Nephron (organoid): ENCODE results near the gene TRIM54.

ENCODE experiments used
- H3K27ac Mint-ChIP-seq, 3 experiments: 2 replicates each; pipeline ENCODE4 v1.8.0; 2020; ENCODE audit warnings: mixed read lengths in 3 of 3, mild to moderate bottlenecking in 2 of 3, moderate library complexity in 1 of 3
- H3K27me3 Mint-ChIP-seq: 2 replicates; pipeline ENCODE4 v1.8.0; 2021; ENCODE audit warnings: low read depth, mild to moderate bottlenecking, moderate library complexity, mixed read lengths
- H3K36me3 Mint-ChIP-seq: 2 replicates; pipeline ENCODE4 v1.8.0; 2020; ENCODE audit warnings: low read depth, mixed read lengths
- H3K4me1 Mint-ChIP-seq: 2 replicates; pipeline ENCODE4 v1.8.0; 2020; ENCODE audit warnings: mixed read lengths
- H3K4me3 Mint-ChIP-seq, 3 experiments: 2 replicates each; pipeline ENCODE4 v1.8.0; 2020; ENCODE audit warnings: mild to moderate bottlenecking in 3 of 3, mixed read lengths in 3 of 3, moderate library complexity in 2 of 3
- H3K9me3 Mint-ChIP-seq: 2 replicates; pipeline ENCODE4 v1.8.0; 2020; ENCODE audit warnings: mixed read lengths
- CTCF ChIP-seq, 3 experiments: fragments of 200-600 bp; sonication (generic); IDR thresholded peaks; one replicate each; pipeline ENCODE4 v1.5.0; 2021; ENCODE audit warnings: antibody characterized with exemption in 3 of 3; ENCODE audit not compliant: unreplicated experiment in 3 of 3

The TRIM54 gene

GRCh38 chr2:27261926-27262298 is 20.3 kb upstream of the TRIM54 start:
- Mint-ChIP-seq H3K4me3 (peak overlapping the region; percentile 69 to 82 (median 71)), H3K36me3 (no peaks in the 10 kb centered on the region), H3K4me1 (peaks cover 34% of the 10 kb centered on the region), H3K27ac (no peak overlapping the region), H3K27me3 (peaks cover 46% of the 10 kb centered on the region), H3K9me3 (no peaks in the 10 kb centered on the region)
- no peak for TF ChIP-seq CTCF (IDR thresholded peaks at IDR 0.05; ENCODE audit: unreplicated experiment in 3 of 3)

- no peaks in the 10 kb centered on the region for H3K9me3 Mint-ChIP-seq
- no peak within 1 kb of the TSS for H3K27ac Mint-ChIP-seq
- TF ChIP-seq CTCF (IDR thresholded peaks at IDR 0.05; ENCODE audit: unreplicated experiment in 3 of 3), result no peak
- H3K36me3 Mint-ChIP-seq, result no peaks in the 10 kb centered on the region
- peak within 1 kb of the TSS; percentile 85 to 87 (median 86) for H3K4me3 Mint-ChIP-seq
- peaks cover 34% of the 10 kb centered on the region for H3K4me1 Mint-ChIP-seq
- H3K27me3 Mint-ChIP-seq, result peaks cover 41% of the 10 kb centered on the region
These were observed 19.6 kb upstream of the TRIM54 start, which contains the start of gene SLC30A3 for GRCh38 chr2:27262379-27263286. Gene SLC30A3 (minus strand): TSS chr2:27263047. CDS start chr2:27262906, 141 bp downstream.

GRCh38 chr2:27263287-27264252 is 18.7 kb upstream of the TRIM54 start:
- no peak for TF ChIP-seq CTCF (IDR thresholded peaks at IDR 0.05; ENCODE audit: unreplicated experiment in 3 of 3)
- Mint-ChIP-seq H3K27me3 (peaks cover 32% of the 10 kb centered on the region), H3K4me3 (peak overlapping the region; percentile 85 to 87 (median 86)), H3K36me3 (no peaks in the 10 kb centered on the region), H3K4me1 (peaks cover 34% of the 10 kb centered on the region), H3K27ac (no peak overlapping the region), H3K9me3 (no peaks in the 10 kb centered on the region)

GRCh38 chr2:27264253-27264752 is 17.9 kb upstream of the TRIM54 start:
- TF ChIP-seq CTCF (IDR thresholded peaks at IDR 0.05; ENCODE audit: unreplicated experiment in 3 of 3), result no peak
- no peak overlapping the region for H3K27ac Mint-ChIP-seq
- peaks cover 34% of the 10 kb centered on the region for H3K4me1 Mint-ChIP-seq
- no peaks in the 10 kb centered on the region for H3K9me3 Mint-ChIP-seq
- peaks cover 26% of the 10 kb centered on the region for H3K27me3 Mint-ChIP-seq
- H3K4me3 Mint-ChIP-seq, result peak overlapping the region; percentile 85 to 87 (median 86)
- no peaks in the 10 kb centered on the region for H3K36me3 Mint-ChIP-seq

GRCh38 chr2:27264753-27265535 is 17.3 kb upstream of the TRIM54 start:
- peak overlapping the region; percentile 65 to 69 (median 68) for H3K4me3 Mint-ChIP-seq

More at GRCh38 chr2:27264753-27265535, 17.3 kb upstream of the TRIM54 start:
- H3K9me3 Mint-ChIP-seq, result no peaks in the 10 kb centered on the region
- no peak overlapping the region for H3K27ac Mint-ChIP-seq
- peaks cover 23% of the 10 kb centered on the region for H3K27me3 Mint-ChIP-seq
- peaks cover 29% of the 10 kb centered on the region for H3K4me1 Mint-ChIP-seq
- TF ChIP-seq CTCF (IDR thresholded peaks at IDR 0.05; ENCODE audit: unreplicated experiment in 3 of 3), result peak; percentile 48 to 67 (median 60)
- H3K36me3 Mint-ChIP-seq, result no peaks in the 10 kb centered on the region
